Adrenal gland (tissue), 12 donors: ENCODE data around the gene PRELID3B. TPM values are rescaled to one million over a fixed set of nuclear protein-coding genes. Genes with fewer than 3 reads are reported as not detected.

Source experiments
- DNase-seq, 7 donors: peaks; one replicate each; pipeline ENCODE4 v3.0.0-alpha.2; 2019 to 2020
- H3K27ac ChIP-seq, 5 donors: fragments of 200-600 bp; sonication (generic) in 4 of 5; 1 replicate in 3 of 5; 2 replicates in 2 of 5; pipeline versions ENCODE4 v1.5.1 to v1.8.0; 2016 to 2020; ENCODE audit warnings: mild to moderate bottlenecking in 1 of 5
- H3K27me3 ChIP-seq: fragments of 200-600 bp; 2 replicates; pipeline ENCODE4 v1.8.0; 2021
- H3K36me3 ChIP-seq, 2 donors: fragments of 200-600 bp; replicated peaks in 1 of 2; 1 replicate in 1 of 2; 2 replicates in 1 of 2; pipeline versions ENCODE4 v1.5.1 to v1.8.0; 2018 to 2022
- H3K4me1 ChIP-seq, 2 donors: fragments of 200-600 bp; replicated peaks in 1 of 2; 1 replicate in 1 of 2; 2 replicates in 1 of 2; pipeline versions ENCODE4 v1.5.1 to v1.8.0; 2018 to 2021
- H3K4me3 ChIP-seq, 4 donors: fragments of 200-600 bp; sonication (generic) in 3 of 4; one replicate each; pipeline ENCODE4 v1.5.1; 2016 to 2018
- H3K9me3 ChIP-seq, 3 donors: fragments of 200-600 bp; sonication (generic) in 1 of 3; replicated peaks in 1 of 3; 1 replicate in 2 of 3; 2 replicates in 1 of 3; pipeline versions ENCODE4 v1.5.1 to v1.8.0; 2016 to 2021
- CTCF ChIP-seq, 6 experiments: fragments of 450-650 bp in 4 of 6; fragments of 200-600 bp in 2 of 6; sonication (generic) in 1 of 6; IDR thresholded peaks; 1 replicate in 5 of 6; 2 replicates in 1 of 6; pipeline versions ENCODE4 v1.5.1 to v1.8.0; 2016 to 2021; ENCODE audit warnings: antibody characterized with exemption in 6 of 6, mild to moderate bottlenecking in 2 of 6, moderate library complexity in 1 of 6
- POLR2A ChIP-seq, 2 donors: fragments of 450-650 bp; IDR thresholded peaks; one replicate each; pipeline ENCODE4 v1.6.1; 2017; ENCODE audit warnings: antibody characterized with exemption in 2 of 2, mild to moderate bottlenecking in 2 of 2, moderate library complexity in 1 of 2
- WGBS, 4 donors: extraction: QIAGEN DNeasy Blood & Tissue Kit in 2 of 4; methylation state at CpG; one replicate each; pipeline versions ENCODE4 v1.1.5 to v1.1.7; 2013 to 2017; 5-methylcytosine and 5-hydroxymethylcytosine counted together
- intact Hi-C, 2 donors: fragments of 100-400 bp; cut with DNase I; formaldehyde crosslinking; loops; one replicate each; pipeline versions ENCODE4 v1.14.1 to v1.15.0; 2022 to 2023
- polyA plus RNA-seq, 3 donors: library from polyadenylated mRNA; stranded (reverse); fragments of 200-250 nt in 2 of 3; fragments of 350-450 nt in 1 of 3; fragmentation: Illumina TruSeq in 1 of 3; extraction: RNeasy Lipid Tissue Mini Kit (QIAGEN cat#74804) in 1 of 3; gene quantifications; one replicate each; pipeline ENCODE4 v1.2.3, GENCODE V29; 2013 to 2014
- total RNA-seq, 9 donors: library from RNA; depleted of rRNA in 4 of 9; stranded (reverse); fragments of >200 nt in 4 of 9; fragments of 120-200 nt in 1 of 9; fragmentation: NEBNext Ultra II Directional in 1 of 9; extraction: Animal tissue kit (Norgen Biotek cat#: 25700) in 1 of 9; gene quantifications; one replicate each; pipeline versions ENCODE4 v1.1.0 to v1.2.4, GENCODE V29; 2013 to 2023
- donor health status: healthy with polysubstance abuse.
- donor health status: Bipolar disorder and iron deficiency.
- donor health status: DM: yes; HTN: yes; CAD: no.
- donor health status: DM: no; HTN: no; CAD: no.
- donor health status: DM: no; HTN: no; CAD: no.
- donor health status: DM: yes; HTN: yes; CAD: no.

Gene PRELID3B
- total and polyA plus RNA-seq, 12 donors, result 13.3 to 119 (median 47.8) TPM

GRCh38 chr20:59073582-59073981 is 31.0 kb upstream of the PRELID3B start:
- Histone ChIP-seq H3K36me3 (no peaks in the 10 kb centered on the region), H3K4me3 (no peak overlapping the region), H3K27ac (no peak overlapping the region), H3K9me3 (no peaks in the 10 kb centered on the region), H3K27me3 (peaks cover 8% of the 10 kb centered on the region), H3K4me1 (no peaks in the 10 kb centered on the region)
- 65 to 91% (median 83%) methylated on average over 1 of the region's 1 CpG for WGBS, 4 donors
- intact Hi-C loops, result no loop called here
- no peak for DNase-seq
- no peak for TF ChIP-seq CTCF (IDR thresholded peaks at IDR 0.05)

GRCh38 chr20:59071216-59071615 is 28.6 kb upstream of the PRELID3B start:
- 83 to 87% (median 86%) methylated on average over 1 of the region's 1 CpG for WGBS, 4 donors
- TF ChIP-seq CTCF (IDR thresholded peaks at IDR 0.05) (no peak), POLR2A (IDR thresholded peaks at IDR 0.05) (no peak)
- Histone ChIP-seq H3K4me1 (no peaks in the 10 kb centered on the region), H3K4me3 (no peak overlapping the region), H3K27ac (peak overlapping the region in 1 of 5 donors; percentile 11), H3K27me3 (no peaks in the 10 kb centered on the region), H3K36me3 (no peaks in the 10 kb centered on the region), H3K9me3 (no peaks in the 10 kb centered on the region)
- intact Hi-C loops, result no loop called here
- no peak for DNase-seq

GRCh38 chr20:59069026-59069425 is 26.4 kb upstream of the PRELID3B start:
- no peak overlapping the region for H3K27ac ChIP-seq
- DNase-seq, result no peak
- 36 to 45% (median 40%) methylated on average over 2 of the region's 2 CpGs for WGBS, 4 donors
- intact Hi-C loops, result no loop called here
- H3K9me3 ChIP-seq, result no peaks in the 10 kb centered on the region
- no peak overlapping the region for H3K4me3 ChIP-seq
- no peaks in the 10 kb centered on the region for H3K4me1 ChIP-seq
- H3K27me3 ChIP-seq, result no peaks in the 10 kb centered on the region
- no peak for TF ChIP-seq POLR2A (IDR thresholded peaks at IDR 0.05)
- no peak for TF ChIP-seq CTCF (IDR thresholded peaks at IDR 0.05)
- no peaks in the 10 kb centered on the region for H3K36me3 ChIP-seq

- Histone ChIP-seq H3K36me3 (no peaks in the 10 kb centered on the region), H3K9me3 (no peaks in the 10 kb centered on the region), H3K27ac (no peak overlapping the region), H3K4me3 (no peak overlapping the region), H3K4me1 (no peaks in the 10 kb centered on the region), H3K27me3 (no peaks in the 10 kb centered on the region)
- DNase-seq, result no peak
- TF ChIP-seq POLR2A (IDR thresholded peaks at IDR 0.05) (no peak), CTCF (IDR thresholded peaks at IDR 0.05) (no peak)
- 66 to 82% (median 80%) methylated on average over 4 of the region's 4 CpGs for WGBS, 4 donors
- intact Hi-C loops, result no loop called here
These were observed 25.9 kb upstream of the PRELID3B start for GRCh38 chr20:59068534-59068933.
